GM12891 (cell line): ENCODE measurements around the gene PASK.

Experiments used
- POLR2A ChIP-seq: IDR thresholded peaks from 2 replicates; pipeline ENCODE4 v1.6.1; 2011; ENCODE audit warnings: low read depth, low read length, control low read depth
- POLR2AphosphoS5 ChIP-seq: IDR thresholded peaks from 2 replicates; pipeline ENCODE4 v1.6.1; 2011; ENCODE audit warnings: low read depth, low read length, control low read depth
- SPI1 ChIP-seq: IDR thresholded peaks from 2 replicates; pipeline ENCODE4 v1.6.1; 2011; ENCODE audit warnings: low read depth, low read length, control low read depth
- TAF1 ChIP-seq: IDR thresholded peaks from 2 replicates; pipeline ENCODE4 v1.6.1; 2011; ENCODE audit warnings: low read depth, low read length, control low read depth

- no peak for TF ChIP-seq POLR2AphosphoS5
- TF ChIP-seq TAF1: no peak
- no peak for TF ChIP-seq POLR2A
- no peak for TF ChIP-seq SPI1
Measured at GRCh38 chr2:241151934-241152660, 2.8 kb upstream of the PASK start.
